Astrocyte (in vitro differentiated cells and primary cell): Measurements from ENCODE around the gene TMC5.

Experiments used
- CTCF ChIP-seq: IDR thresholded peaks from 2 replicates; pipeline ENCODE4 v1.5.1; 2011; ENCODE audit warnings: low read depth, mild to moderate bottlenecking, inconsistent platforms, low read length, moderate library complexity; ENCODE audit not compliant: insufficient read depth
- EZH2 ChIP-seq: IDR thresholded peaks from 2 replicates; pipeline ENCODE4 v1.6.1; 2012; ENCODE audit warnings: mild to moderate bottlenecking, low read length, inconsistent platforms; ENCODE audit not compliant: insufficient read depth

GRCh38 chr16:19479302-19479721, 61.6 kb downstream of the TMC5 start:
- TF ChIP-seq CTCF (no peak), EZH2 (no peak)
